A673 (cell line): Measurements from ENCODE around the gene CHD8. TPM values are rescaled to one million over a fixed set of nuclear protein-coding genes. Genes with fewer than 3 reads are reported as not detected.

Source experiments
- Bru-seq: library from RNA; stranded (reverse); fragments of 400-500 nt; gene quantifications from one replicate; lab custom pipeline; 2021; lab: Mats Ljungman, UMichigan
- BruChase-seq, 2 experiments: library from RNA; stranded (reverse); fragments of 400-500 nt; gene quantifications; one replicate each; lab custom pipeline; 2021; lab: Mats Ljungman, UMichigan
- BruUV-seq: library from RNA; stranded (reverse); fragments of 400-500 nt; replicated peaks from 2 replicates; lab custom pipeline; 2021; lab: Mats Ljungman, UMichigan
- CTCF ChIA-PET: fragments of 300-600 bp; sonication (Branson Sonifier 250); formaldehyde crosslinking; loops from one replicate; lab custom pipeline; 2022; ENCODE audit warnings: antibody characterized with exemption; lab: Charles Lee
- POLR2A ChIA-PET: fragments of 300-600 bp; sonication (Branson Sonifier 250); formaldehyde crosslinking; loops from one replicate; lab custom pipeline; 2022; ENCODE audit warnings: antibody characterized with exemption; ENCODE audit not compliant: low non-redundant PET; lab: Charles Lee
- DNase-seq: peaks from one replicate; pipeline ENCODE4 v3.0.0-alpha.2; 2015; ENCODE audit warnings: low spot score
- H3K27ac ChIP-seq: fragments of 200-600 bp; sonication (generic); 2 replicates; pipeline ENCODE4 v1.5.1; 2016; ENCODE audit warnings: mixed run types, low read depth, mild to moderate bottlenecking, mixed read lengths, antibody characterized with exemption, low read length; ENCODE audit not compliant: poor library complexity, severe bottlenecking
- H3K27me3 ChIP-seq: fragments of 200-600 bp; sonication (generic); replicated peaks from 2 replicates; pipeline ENCODE4 v1.6.1; 2017; ENCODE audit warnings: mixed run types, low read depth, mild to moderate bottlenecking, mixed read lengths, antibody characterized with exemption, low read length; ENCODE audit not compliant: insufficient read depth, poor library complexity
- H3K36me3 ChIP-seq: fragments of 200-600 bp; sonication (generic); 2 replicates; pipeline ENCODE4 v1.6.1; 2016; ENCODE audit warnings: mixed run types, mild to moderate bottlenecking, mixed read lengths, antibody characterized with exemption, low read length; ENCODE audit not compliant: insufficient read depth, poor library complexity, severe bottlenecking
- H3K4me1 ChIP-seq: fragments of 200-600 bp; sonication (generic); 2 replicates; pipeline ENCODE4 v1.6.1; 2017; ENCODE audit warnings: mixed run types, mild to moderate bottlenecking, mixed read lengths, antibody characterized with exemption, low read length; ENCODE audit not compliant: insufficient read depth, poor library complexity, severe bottlenecking
- H3K4me3 ChIP-seq: fragments of 200-600 bp; sonication (generic); 2 replicates; pipeline ENCODE4 v1.5.1; 2016; ENCODE audit warnings: low read depth, mixed run types, mild to moderate bottlenecking, mixed read lengths, low read length; ENCODE audit not compliant: poor library complexity, severe bottlenecking
- H3K9me3 ChIP-seq: fragments of 200-600 bp; sonication (generic); 2 replicates; pipeline ENCODE4 v1.6.1; 2016; ENCODE audit warnings: mixed run types, low read depth, mild to moderate bottlenecking, mixed read lengths, antibody characterized with exemption, low read length; ENCODE audit not compliant: poor library complexity, severe bottlenecking
- CTCF ChIP-seq: fragments of 300-800, 200-600 bp; sonication (generic); conservative IDR thresholded peaks from 2 replicates; pipeline ENCODE4 v1.5.1; 2017; ENCODE audit warnings: low read depth, mild to moderate bottlenecking, antibody characterized with exemption, low read length, moderate library complexity, mixed read lengths
- EZH2 ChIP-seq: fragments of 200-600 bp; sonication (generic); IDR thresholded peaks from 2 replicates; pipeline ENCODE4 v1.6.1; 2017; ENCODE audit warnings: borderline replicate concordance, low read depth, mild to moderate bottlenecking, mixed read lengths, antibody characterized with exemption, low read length; ENCODE audit not compliant: poor library complexity, severe bottlenecking
- intact Hi-C: fragments of 100-400 bp; cut with micrococcal nuclease; formaldehyde crosslinking; loops from one replicate; pipeline ENCODE4 v1.10.0; 2022; ENCODE audit not compliant: unreplicated experiment
- long read RNA-seq: library from polyadenylated mRNA; stranded (forward); transcript quantifications from one replicate; pipeline ENCODE4 v2.0.0, GENCODE V29; 2022
- total RNA-seq: library from RNA; stranded (reverse); gene quantifications from 2 replicates; pipeline ENCODE4 v1.2.3, GENCODE V29; 2021

The CHD8 gene
- total RNA-seq (122 and 128 TPM in 2 replicates), Bru-seq, nascent RNA (percentile 87 among the genes with signal in this experiment), BruChase-seq, experiment 1, labeled RNA remaining after a 2-hour chase (percentile 91 among the genes with signal in this experiment), BruChase-seq, experiment 2, labeled RNA remaining after a 6-hour chase (percentile 92 among the genes with signal in this experiment)
- long read RNA-seq, full-length matches to known transcripts: 1 of 8 reads
- long read RNA-seq, partial matches to known transcripts: 4 of 8 reads
- long read RNA-seq, other reads (novel, unspliced or antisense): 3 of 8 reads

DNA sequence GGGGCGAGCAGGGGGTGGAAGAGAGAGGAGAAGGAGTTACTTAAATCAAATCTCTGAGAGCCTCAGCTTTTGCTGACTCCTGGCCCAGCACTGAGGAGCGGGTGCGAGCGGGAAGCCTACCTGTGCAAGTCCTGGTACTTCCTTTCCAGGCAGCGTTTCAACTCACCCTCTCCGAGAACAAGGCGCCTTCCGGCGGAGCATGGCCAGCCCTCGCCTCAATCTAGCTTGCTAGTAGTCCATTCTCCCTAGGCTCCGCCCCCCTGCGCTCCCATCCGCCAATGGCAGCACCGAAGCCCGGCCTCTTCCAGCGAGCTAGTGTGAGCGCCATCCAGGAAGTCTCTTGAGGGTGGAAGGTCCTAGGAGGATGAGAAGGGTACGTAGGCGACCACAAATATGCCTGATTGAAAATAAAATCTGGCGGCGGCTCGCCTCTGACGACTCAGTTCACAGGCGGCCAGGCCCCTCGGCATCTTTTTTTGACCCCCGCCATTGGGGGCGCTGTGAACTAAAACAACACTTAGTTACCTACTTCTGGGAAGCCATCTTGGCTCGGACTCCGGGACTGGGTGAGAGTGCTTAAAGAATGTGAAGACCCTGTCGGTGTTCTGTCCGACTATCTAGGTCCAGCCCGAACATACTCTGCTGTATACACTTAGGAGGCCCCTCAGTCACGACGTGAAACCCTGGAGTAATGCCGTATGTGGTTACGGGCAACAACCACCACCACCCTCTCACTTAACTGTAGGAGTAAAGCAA is at the start of gene CHD8:
Gene CHD8 (minus strand): TSS at position 212 of the 756 bp plus-strand sequence. CDS start 24,480 bp downstream, outside the sequence.
- Histone ChIP-seq H3K4me1 (no peaks in the 10 kb centered on the region), H3K27ac (peak within 1 kb of the TSS; percentile 92), H3K9me3 (no peaks in the 10 kb centered on the region), H3K27me3 (no peaks in the 10 kb centered on the region), H3K36me3 (peaks cover 5% of the 10 kb centered on the region), H3K4me3 (peak within 1 kb of the TSS; percentile 95)
- ChIA-PET POLR2A (interaction anchor here (0.6 to 0.7 kb wide), 2 partner anchors 21 to 357 kb away, joined by 3 read pairs; partner anchors contain the start of genes RAB2B and ZNF219), CTCF (interaction anchor here (0.6 to 1.2 kb wide), 8 partner anchors 10 to 1221 kb away, joined by 3 to 13 read pairs (median 4); partner anchors contain the start of genes RAB2B and TOX4)
- TF ChIP-seq CTCF (peak; percentile 77), EZH2 (no peak)
- intact Hi-C loops: loop anchor here (1.0 to 5.0 kb wide), 3 partner anchors 19 to 189 kb away; partner anchors contain the start of gene HNRNPC
- DNase-seq: peak; percentile 100
- BruUV-seq: no TSS peak

DNA sequence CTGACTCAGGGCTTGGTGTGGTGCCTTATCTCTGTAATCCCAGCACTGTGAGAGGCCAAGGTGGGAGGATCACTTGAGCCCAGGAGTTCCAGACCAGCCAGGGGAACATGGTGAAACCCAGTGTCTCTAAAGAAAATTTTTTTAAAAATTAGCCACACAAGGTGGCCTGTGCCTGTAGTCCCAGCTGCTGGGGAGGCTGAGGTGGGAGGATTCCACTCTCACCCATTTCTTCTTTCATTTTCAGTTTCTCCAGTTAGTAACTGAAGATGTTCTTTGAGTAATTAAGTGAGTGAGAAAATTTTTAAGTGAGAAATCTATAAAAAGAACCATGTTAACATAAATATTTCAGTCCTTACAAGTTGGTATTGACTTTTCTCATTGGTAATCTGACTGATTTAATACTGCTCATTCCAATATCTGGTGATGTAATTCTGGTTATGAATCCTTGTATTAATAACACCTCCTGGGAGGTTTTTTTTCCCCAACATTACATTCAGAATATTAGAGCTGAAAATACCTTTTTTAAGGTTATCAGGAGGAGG is 49.2 kb upstream of the CHD8 start:
- no peak for DNase-seq
- Histone ChIP-seq H3K4me3 (no peak overlapping the region), H3K9me3 (no peaks in the 10 kb centered on the region), H3K36me3 (peaks cover 63% of the 10 kb centered on the region), H3K4me1 (peaks cover 2% of the 10 kb centered on the region), H3K27ac (no peak overlapping the region), H3K27me3 (no peaks in the 10 kb centered on the region)
- no TSS peak for BruUV-seq
- TF ChIP-seq EZH2 (no peak), CTCF (no peak)
- CTCF ChIA-PET: no interaction called here
- POLR2A ChIA-PET: no interaction called here
- intact Hi-C loops: no loop called here

- Histone ChIP-seq H3K4me3 (no peak overlapping the region), H3K27me3 (no peaks in the 10 kb centered on the region), H3K36me3 (peaks cover 71% of the 10 kb centered on the region), H3K4me1 (no peaks in the 10 kb centered on the region), H3K27ac (no peak overlapping the region), H3K9me3 (no peaks in the 10 kb centered on the region)
- ChIA-PET POLR2A (no interaction called here), CTCF (no interaction called here)
- TF ChIP-seq EZH2: no peak
- no peak for TF ChIP-seq CTCF
- no peak for DNase-seq
- no TSS peak for BruUV-seq
- intact Hi-C loops: no loop called here
These were observed 47.5 kb upstream of the CHD8 start for GRCh38 chr14:21503376-21503775.
